Breast epithelium (tissue), 4 donors: Measurements from ENCODE around the gene GRB14. TPM values are rescaled to one million over a fixed set of nuclear protein-coding genes. Genes with fewer than 3 reads are reported as not detected.

Experiments used
- DNase-seq, 2 donors: peaks; one replicate each; pipeline ENCODE4 v3.0.0-alpha.2; 2019; ENCODE audit warnings: low spot score in 2 of 2
- H3K27ac ChIP-seq, 2 donors: fragments of 200-600 bp; sonication (generic) in 1 of 2; one replicate each; pipeline ENCODE4 v1.5.1; 2016 to 2019; ENCODE audit warnings: mild to moderate bottlenecking in 1 of 2
- H3K27me3 ChIP-seq, 2 donors: fragments of 200-600 bp; sonication (generic) in 1 of 2; one replicate each; pipeline versions ENCODE4 v1.5.1 to v1.6.0; 2017 to 2019; ENCODE audit warnings: control low read depth in 1 of 2, mild to moderate bottlenecking in 1 of 2
- H3K36me3 ChIP-seq: fragments of 200-600 bp; one replicate; pipeline ENCODE4 v1.5.1; 2019
- H3K4me1 ChIP-seq, 2 donors: fragments of 200-600 bp; sonication (generic); one replicate each; pipeline ENCODE4 v1.5.1; 2016 to 2019; ENCODE audit warnings: control low read depth in 1 of 2
- H3K4me3 ChIP-seq, 3 donors: fragments of 200-600 bp; sonication (generic); 1 replicate in 2 of 3; 2 replicates in 1 of 3; pipeline ENCODE4 v1.5.1; 2016 to 2019; ENCODE audit warnings: mild to moderate bottlenecking in 3 of 3, moderate library complexity in 2 of 3
- H3K9me3 ChIP-seq, 2 donors: fragments of 200-600 bp; sonication (generic) in 1 of 2; one replicate each; pipeline ENCODE4 v1.5.1; 2016 to 2019; ENCODE audit warnings: control low read depth in 1 of 2
- CTCF ChIP-seq, 3 donors: fragments of 450-650 bp; IDR thresholded peaks; one replicate each; pipeline ENCODE4 v1.5.1; 2016 to 2017; ENCODE audit warnings: antibody characterized with exemption in 3 of 3, mild to moderate bottlenecking in 3 of 3, moderate library complexity in 3 of 3
- POLR2A ChIP-seq: fragments of 450-650 bp; IDR thresholded peaks from one replicate; pipeline ENCODE4 v1.6.1; 2016; ENCODE audit warnings: antibody characterized with exemption, mild to moderate bottlenecking, moderate library complexity
- POLR2AphosphoS5 ChIP-seq, 3 donors: sonication (generic); formaldehyde crosslinking; IDR thresholded peaks; one replicate each; pipeline ENCODE4 v1.6.1; 2017; ENCODE audit warnings: antibody characterized with exemption in 3 of 3
- intact Hi-C: fragments of 100-400 bp; cut with DNase I; formaldehyde crosslinking; loops from one replicate; pipeline ENCODE4 v1.15.1; 2023; ENCODE audit warnings: low total_unique reads
- total RNA-seq, 3 donors: library from RNA; depleted of rRNA; stranded (reverse); fragments of >200 nt; gene quantifications; one replicate each; pipeline ENCODE4 v1.1.0, GENCODE V29; 2016

Gene GRB14
- total RNA-seq, 3 donors from 2014 or later: 2.5 to 13.1 (median 4.6) TPM

GRCh38 chr2:164561991-164562390 lies 59.3 kb downstream of the GRB14 start:
- TF ChIP-seq CTCF (IDR thresholded peaks at IDR 0.05) (no peak), POLR2A (no peak), POLR2AphosphoS5 (IDR thresholded peaks at IDR 0.05) (no peak)
- H3K4me1 ChIP-seq: no peaks in the 10 kb centered on the region
- H3K36me3 ChIP-seq: no peaks in the 10 kb centered on the region
- no peak overlapping the region for H3K4me3 ChIP-seq
- intact Hi-C loops: no loop called here
- no peaks in the 10 kb centered on the region for H3K27me3 ChIP-seq
- H3K27ac ChIP-seq: no peak overlapping the region
- no peak for DNase-seq
- no peaks in the 10 kb centered on the region for H3K9me3 ChIP-seq

GRCh38 chr2:164561416-164561815 lies 59.9 kb downstream of the GRB14 start:
- Histone ChIP-seq H3K4me1 (no peaks in the 10 kb centered on the region), H3K36me3 (no peaks in the 10 kb centered on the region), H3K27me3 (no peaks in the 10 kb centered on the region), H3K4me3 (no peak overlapping the region), H3K9me3 (no peaks in the 10 kb centered on the region), H3K27ac (no peak overlapping the region)
- no peak for DNase-seq
- no peak for TF ChIP-seq CTCF (IDR thresholded peaks at IDR 0.05)
- TF ChIP-seq POLR2AphosphoS5 (IDR thresholded peaks at IDR 0.05): no peak
- no peak for TF ChIP-seq POLR2A
- intact Hi-C loops: no loop called here

GRCh38 chr2:164560902-164561301 lies 60.4 kb downstream of the GRB14 start:
- no peaks in the 10 kb centered on the region for H3K27me3 ChIP-seq
- H3K36me3 ChIP-seq: no peaks in the 10 kb centered on the region
- TF ChIP-seq POLR2AphosphoS5 (IDR thresholded peaks at IDR 0.05) (no peak), POLR2A (no peak)
- intact Hi-C loops: no loop called here
- no peak for DNase-seq
- no peak overlapping the region for H3K4me3 ChIP-seq
- no peak overlapping the region for H3K27ac ChIP-seq
- H3K9me3 ChIP-seq: no peaks in the 10 kb centered on the region
- no peaks in the 10 kb centered on the region for H3K4me1 ChIP-seq

- no peak for TF ChIP-seq POLR2AphosphoS5 (IDR thresholded peaks at IDR 0.05)
- no peak for TF ChIP-seq POLR2A
- TF ChIP-seq CTCF (IDR thresholded peaks at IDR 0.05): peak; percentile 42 to 59 (median 51)
- no peaks in the 10 kb centered on the region for H3K9me3 ChIP-seq
- H3K4me1 ChIP-seq: no peaks in the 10 kb centered on the region
- no peak for DNase-seq
- H3K27me3 ChIP-seq: no peaks in the 10 kb centered on the region
- intact Hi-C loops: no loop called here
- no peak overlapping the region for H3K27ac ChIP-seq
- H3K36me3 ChIP-seq: no peaks in the 10 kb centered on the region
- no peak overlapping the region for H3K4me3 ChIP-seq
These were observed 61.0 kb downstream of the GRB14 start for GRCh38 chr2:164560181-164560792.

GRCh38 chr2:164558450-164558849 lies 62.8 kb downstream of the GRB14 start:
- TF ChIP-seq CTCF (IDR thresholded peaks at IDR 0.05) (no peak), POLR2AphosphoS5 (IDR thresholded peaks at IDR 0.05) (no peak), POLR2A (no peak)
- H3K4me1 ChIP-seq: no peaks in the 10 kb centered on the region
- no peaks in the 10 kb centered on the region for H3K27me3 ChIP-seq
- no peak overlapping the region for H3K27ac ChIP-seq
- no peak for DNase-seq
- intact Hi-C loops: no loop called here
- no peaks in the 10 kb centered on the region for H3K36me3 ChIP-seq
- H3K4me3 ChIP-seq: no peak overlapping the region
- no peaks in the 10 kb centered on the region for H3K9me3 ChIP-seq
